Neural cell (in vitro differentiated cells): Measurements from ENCODE around the gene CTRL. TPM values are rescaled to one million over a fixed set of nuclear protein-coding genes. Genes with fewer than 3 reads are reported as not detected.

Experiments used
- H2AFZ ChIP-seq: fragments of 200-600, 300-800 bp; sonication (generic), shearing (Covaris generic); 2 replicates; pipeline ENCODE4 v1.6.0; 2014; ENCODE audit warnings: low read depth, mild to moderate bottlenecking, antibody characterized with exemption, low read length, moderate library complexity
- H3F3A ChIP-seq: fragments of 200-600 bp; shearing (Covaris generic); 2 replicates; pipeline ENCODE4 v1.6.1; 2016; ENCODE audit warnings: mild to moderate bottlenecking, moderate library complexity, mixed read lengths, antibody characterized with exemption, low read length; ENCODE audit not compliant: insufficient read depth, poor library complexity, severe bottlenecking
- H3K27ac ChIP-seq: fragments of 200-600, 300-800 bp; sonication (generic), shearing (Covaris generic); 2 replicates; pipeline ENCODE4 v1.5.1; 2014; ENCODE audit warnings: mild to moderate bottlenecking, low read length, moderate library complexity
- H3K27me3 ChIP-seq: fragments of 300-800, 200-600 bp; sonication (generic), shearing (Covaris generic); 2 replicates; pipeline ENCODE4 v1.6.0; 2014; ENCODE audit warnings: mild to moderate bottlenecking, low read depth, low read length, moderate library complexity; ENCODE audit not compliant: insufficient read depth
- H3K36me3 ChIP-seq: fragments of 300-800, 200-600 bp; sonication (generic), shearing (Covaris generic); 2 replicates; pipeline ENCODE4 v1.5.1; 2014; ENCODE audit warnings: mild to moderate bottlenecking, antibody characterized with exemption, low read length, moderate library complexity; ENCODE audit not compliant: insufficient read depth
- H3K4me2 ChIP-seq: fragments of 300-800, 200-600 bp; sonication (generic), shearing (Covaris generic); 2 replicates; pipeline ENCODE4 v1.6.0; 2014; ENCODE audit warnings: mild to moderate bottlenecking, low read length
- H3K4me3 ChIP-seq: fragments of 300-800, 200-600 bp; sonication (generic), shearing (Covaris generic); 2 replicates; pipeline ENCODE4 v1.5.1; 2014; ENCODE audit warnings: mild to moderate bottlenecking, low read length, moderate library complexity
- H3K79me2 ChIP-seq: fragments of 200-600 bp; shearing (Covaris generic); replicated peaks from 2 replicates; pipeline ENCODE4 v1.6.0; 2014; ENCODE audit warnings: mild to moderate bottlenecking, low read length, moderate library complexity; ENCODE audit not compliant: insufficient read depth
- H3K9ac ChIP-seq: fragments of 300-800, 200-600 bp; sonication (generic), shearing (Covaris generic); 2 replicates; pipeline ENCODE4 v1.6.1; 2016; ENCODE audit warnings: mild to moderate bottlenecking, low read length, mixed read lengths
- H3K9me2 ChIP-seq: fragments of 200-600 bp; shearing (Covaris generic); 2 replicates; pipeline ENCODE4 v1.6.1; 2016; ENCODE audit warnings: mild to moderate bottlenecking, low read length, mixed read lengths; ENCODE audit not compliant: insufficient read depth
- H3K9me3 ChIP-seq: fragments of 200-600, 300-800 bp; sonication (generic), shearing (Covaris generic); 2 replicates; pipeline ENCODE4 v1.6.1; 2016; ENCODE audit warnings: mild to moderate bottlenecking, mixed run types, low read length, moderate library complexity, mixed read lengths
- H4K20me1 ChIP-seq: fragments of 200-600 bp; shearing (Covaris generic); 2 replicates; pipeline ENCODE4 v1.6.1; 2016; ENCODE audit warnings: mild to moderate bottlenecking, mixed run types; ENCODE audit not compliant: insufficient read depth
- EP300 ChIP-seq: fragments of 450-650 bp; conservative IDR thresholded peaks from 2 replicates; pipeline ENCODE4 v1.6.1; 2014; ENCODE audit warnings: antibody characterized with exemption, mild to moderate bottlenecking, moderate library complexity; ENCODE audit not compliant: poor library complexity, severe bottlenecking
- EZH2 ChIP-seq: fragments of 200-600, 300-800 bp; shearing (Covaris generic), sonication (generic); IDR thresholded peaks from 2 replicates; pipeline ENCODE4 v1.6.1; 2014; ENCODE audit warnings: antibody characterized with exemption, low read length, borderline replicate concordance, mild to moderate bottlenecking; ENCODE audit not compliant: insufficient read depth, poor library complexity, severe bottlenecking
- MXI1 ChIP-seq: fragments of 450-650 bp; conservative IDR thresholded peaks from 2 replicates; pipeline ENCODE4 v1.6.1; 2014; ENCODE audit warnings: antibody characterized with exemption, mild to moderate bottlenecking; ENCODE audit not compliant: poor library complexity, severe bottlenecking
- POLR2AphosphoS5 ChIP-seq: IDR thresholded peaks from 2 replicates; pipeline ENCODE4 v1.6.1; 2012
- RAD21 ChIP-seq: fragments of 450-650 bp; conservative IDR thresholded peaks from 2 replicates; pipeline ENCODE4 v1.6.1; 2014; ENCODE audit warnings: antibody characterized with exemption, mild to moderate bottlenecking, moderate library complexity
- SMC3 ChIP-seq: fragments of 450-650 bp; conservative IDR thresholded peaks from 2 replicates; pipeline ENCODE4 v1.6.1; 2014; ENCODE audit warnings: antibody characterized with exemption, mild to moderate bottlenecking, moderate library complexity; ENCODE audit not compliant: poor library complexity
- TAF1 ChIP-seq: IDR thresholded peaks from 2 replicates; pipeline ENCODE4 v1.6.1; 2012; ENCODE audit warnings: low read depth
- polyA plus RNA-seq: library from polyadenylated mRNA; depleted of rRNA; stranded (reverse); fragments of >200 nt; gene quantifications from 2 replicates; pipeline ENCODE4 v1.2.3, GENCODE V29; 2014
- TF ChIP-seq, protein P1 (sequence below): fragments of 450-650 bp; IDR thresholded peaks from 2 replicates; pipeline ENCODE4 v1.5.1; 2014; ENCODE audit warnings: antibody characterized with exemption, mild to moderate bottlenecking, moderate library complexity; ENCODE audit not compliant: poor library complexity, severe bottlenecking
- TF ChIP-seq, protein P2 (sequence below): IDR thresholded peaks from 2 replicates; pipeline ENCODE4 v1.6.1; 2012; ENCODE audit warnings: borderline replicate concordance

CTRL gene
- polyA plus RNA-seq, 1 donor from 2014 or later: 3.8 TPM

DNA sequence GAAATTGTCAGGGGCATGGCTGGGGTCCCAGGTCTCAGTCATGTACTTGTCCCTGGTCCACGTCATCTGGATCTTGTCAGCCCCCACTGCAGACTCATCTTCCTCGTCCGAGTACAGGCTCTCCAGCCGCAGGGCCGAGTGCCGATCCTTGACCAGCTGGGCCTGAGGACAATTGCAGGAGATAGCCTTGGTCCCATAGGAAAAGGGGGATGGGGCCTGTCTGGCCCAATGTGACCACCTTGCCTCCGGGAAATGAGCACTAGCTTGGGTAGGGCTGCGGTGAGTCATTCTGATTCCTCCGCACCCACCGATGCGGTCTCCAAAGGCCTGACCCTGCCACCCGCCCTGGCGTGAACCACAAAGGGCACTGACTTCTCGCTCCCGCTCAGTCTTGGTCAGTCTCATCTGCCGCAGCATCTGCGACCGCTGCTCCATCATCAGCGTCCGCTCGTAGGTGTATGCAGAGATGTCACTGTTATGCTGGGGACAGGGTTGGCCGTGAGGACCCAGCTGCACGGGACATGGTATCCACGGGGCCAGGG lies 13.8 kb upstream of the CTRL start:
- no peak overlapping the region for H3K4me3 ChIP-seq
- no peak overlapping the region for H3K27ac ChIP-seq
- H3F3A ChIP-seq: no peaks in the 10 kb centered on the region
- no peaks in the 10 kb centered on the region for H3K27me3 ChIP-seq
- TF ChIP-seq, protein P1, sequence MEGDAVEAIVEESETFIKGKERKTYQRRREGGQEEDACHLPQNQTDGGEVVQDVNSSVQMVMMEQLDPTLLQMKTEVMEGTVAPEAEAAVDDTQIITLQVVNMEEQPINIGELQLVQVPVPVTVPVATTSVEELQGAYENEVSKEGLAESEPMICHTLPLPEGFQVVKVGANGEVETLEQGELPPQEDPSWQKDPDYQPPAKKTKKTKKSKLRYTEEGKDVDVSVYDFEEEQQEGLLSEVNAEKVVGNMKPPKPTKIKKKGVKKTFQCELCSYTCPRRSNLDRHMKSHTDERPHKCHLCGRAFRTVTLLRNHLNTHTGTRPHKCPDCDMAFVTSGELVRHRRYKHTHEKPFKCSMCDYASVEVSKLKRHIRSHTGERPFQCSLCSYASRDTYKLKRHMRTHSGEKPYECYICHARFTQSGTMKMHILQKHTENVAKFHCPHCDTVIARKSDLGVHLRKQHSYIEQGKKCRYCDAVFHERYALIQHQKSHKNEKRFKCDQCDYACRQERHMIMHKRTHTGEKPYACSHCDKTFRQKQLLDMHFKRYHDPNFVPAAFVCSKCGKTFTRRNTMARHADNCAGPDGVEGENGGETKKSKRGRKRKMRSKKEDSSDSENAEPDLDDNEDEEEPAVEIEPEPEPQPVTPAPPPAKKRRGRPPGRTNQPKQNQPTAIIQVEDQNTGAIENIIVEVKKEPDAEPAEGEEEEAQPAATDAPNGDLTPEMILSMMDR: no peak
- no peak for TF ChIP-seq TAF1
- no peak for TF ChIP-seq EP300
- no peak for TF ChIP-seq RAD21
- TF ChIP-seq, protein P2, sequence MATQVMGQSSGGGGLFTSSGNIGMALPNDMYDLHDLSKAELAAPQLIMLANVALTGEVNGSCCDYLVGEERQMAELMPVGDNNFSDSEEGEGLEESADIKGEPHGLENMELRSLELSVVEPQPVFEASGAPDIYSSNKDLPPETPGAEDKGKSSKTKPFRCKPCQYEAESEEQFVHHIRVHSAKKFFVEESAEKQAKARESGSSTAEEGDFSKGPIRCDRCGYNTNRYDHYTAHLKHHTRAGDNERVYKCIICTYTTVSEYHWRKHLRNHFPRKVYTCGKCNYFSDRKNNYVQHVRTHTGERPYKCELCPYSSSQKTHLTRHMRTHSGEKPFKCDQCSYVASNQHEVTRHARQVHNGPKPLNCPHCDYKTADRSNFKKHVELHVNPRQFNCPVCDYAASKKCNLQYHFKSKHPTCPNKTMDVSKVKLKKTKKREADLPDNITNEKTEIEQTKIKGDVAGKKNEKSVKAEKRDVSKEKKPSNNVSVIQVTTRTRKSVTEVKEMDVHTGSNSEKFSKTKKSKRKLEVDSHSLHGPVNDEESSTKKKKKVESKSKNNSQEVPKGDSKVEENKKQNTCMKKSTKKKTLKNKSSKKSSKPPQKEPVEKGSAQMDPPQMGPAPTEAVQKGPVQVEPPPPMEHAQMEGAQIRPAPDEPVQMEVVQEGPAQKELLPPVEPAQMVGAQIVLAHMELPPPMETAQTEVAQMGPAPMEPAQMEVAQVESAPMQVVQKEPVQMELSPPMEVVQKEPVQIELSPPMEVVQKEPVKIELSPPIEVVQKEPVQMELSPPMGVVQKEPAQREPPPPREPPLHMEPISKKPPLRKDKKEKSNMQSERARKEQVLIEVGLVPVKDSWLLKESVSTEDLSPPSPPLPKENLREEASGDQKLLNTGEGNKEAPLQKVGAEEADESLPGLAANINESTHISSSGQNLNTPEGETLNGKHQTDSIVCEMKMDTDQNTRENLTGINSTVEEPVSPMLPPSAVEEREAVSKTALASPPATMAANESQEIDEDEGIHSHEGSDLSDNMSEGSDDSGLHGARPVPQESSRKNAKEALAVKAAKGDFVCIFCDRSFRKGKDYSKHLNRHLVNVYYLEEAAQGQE: no peak
- no peak for TF ChIP-seq MXI1
- TF ChIP-seq POLR2AphosphoS5: no peak
- TF ChIP-seq SMC3: no peak
- no peak for TF ChIP-seq EZH2
- H3K36me3 ChIP-seq: no peaks in the 10 kb centered on the region
- H3K9ac ChIP-seq: no peak overlapping the region
- no peaks in the 10 kb centered on the region for H4K20me1 ChIP-seq
- H3K9me2 ChIP-seq: no peaks in the 10 kb centered on the region
- H3K9me3 ChIP-seq: no peaks in the 10 kb centered on the region
- H3K79me2 ChIP-seq: no peaks in the 10 kb centered on the region
- H2AFZ ChIP-seq: no peak overlapping the region
- H3K4me2 ChIP-seq: no peak overlapping the region

DNA sequence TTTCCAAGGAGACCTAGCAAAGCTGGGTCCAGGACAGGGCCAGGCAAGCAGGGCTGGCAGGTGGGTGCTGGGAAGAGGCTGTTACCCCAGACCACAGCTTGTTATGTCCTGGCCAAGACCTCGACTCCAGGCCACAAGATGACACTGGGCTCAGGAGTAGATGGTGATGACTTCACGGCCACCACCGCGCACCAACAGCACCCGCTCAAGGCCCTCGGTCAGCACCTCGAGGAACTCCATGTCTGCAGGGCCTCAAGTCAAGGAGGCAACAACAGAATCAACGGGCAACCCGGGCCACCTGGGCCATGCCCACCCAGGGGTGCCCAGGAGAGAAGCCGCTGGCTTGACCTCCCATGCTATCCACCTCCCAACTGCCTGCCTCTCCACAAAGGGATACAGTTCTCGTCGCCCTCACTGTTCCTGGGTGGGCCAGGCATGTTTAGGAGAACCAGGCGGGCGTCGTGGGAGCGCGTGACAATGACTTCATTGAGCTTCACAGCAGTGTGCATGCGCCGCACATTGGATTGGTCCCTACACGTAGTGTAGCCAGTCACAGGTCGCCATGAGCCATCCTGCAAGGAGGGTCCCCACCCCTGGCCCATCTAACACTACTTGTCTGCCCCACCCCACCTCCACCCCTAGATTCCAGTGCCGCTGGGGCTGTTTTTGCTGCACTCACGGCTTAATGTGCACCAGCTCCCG lies 13.2 kb upstream of the CTRL start:
- no peaks in the 10 kb centered on the region for H3K9me2 ChIP-seq
- H3K27me3 ChIP-seq: no peaks in the 10 kb centered on the region
- H3K4me3 ChIP-seq: no peak overlapping the region
- no peaks in the 10 kb centered on the region for H3F3A ChIP-seq
- TF ChIP-seq EZH2: no peak
- no peak for TF ChIP-seq TAF1
- no peaks in the 10 kb centered on the region for H3K9me3 ChIP-seq
- H3K27ac ChIP-seq: no peak overlapping the region
- H3K4me2 ChIP-seq: no peak overlapping the region
- no peak overlapping the region for H2AFZ ChIP-seq
- no peaks in the 10 kb centered on the region for H3K79me2 ChIP-seq
- no peaks in the 10 kb centered on the region for H4K20me1 ChIP-seq
- no peak overlapping the region for H3K9ac ChIP-seq
- H3K36me3 ChIP-seq: no peaks in the 10 kb centered on the region
